Upper lobe of right lung (tissue), 1 donor: Measurements from ENCODE around the gene ANXA1. TPM values are rescaled to one million over a fixed set of nuclear protein-coding genes. Genes with fewer than 3 reads are reported as not detected.

Experiments
- ATAC-seq: fragments of 200-7000 bp; cut with Tn5 transposase; one replicate; pipeline ENCODE4 v1.9.1; 2020; ENCODE audit warnings: mild to moderate bottlenecking, moderate library complexity
- DNase-seq: peaks from one replicate; pipeline ENCODE4 v3.0.0-alpha.2; 2020
- H3K27ac ChIP-seq: fragments of 200-600 bp; one replicate; pipeline ENCODE4 v1.8.0; 2022
- H3K27me3 ChIP-seq: fragments of 200-600 bp; one replicate; pipeline ENCODE4 v1.8.0; 2022; ENCODE audit warnings: mild to moderate bottlenecking
- H3K36me3 ChIP-seq: fragments of 200-600 bp; one replicate; pipeline ENCODE4 v1.8.0; 2022
- H3K4me1 ChIP-seq: fragments of 200-600 bp; one replicate; pipeline ENCODE4 v1.8.0; 2022
- H3K4me3 ChIP-seq: fragments of 200-600 bp; one replicate; pipeline ENCODE4 v1.8.0; 2022; ENCODE audit warnings: mild to moderate bottlenecking
- H3K9me3 ChIP-seq: fragments of 200-600 bp; one replicate; pipeline ENCODE4 v1.8.0; 2022
- intact Hi-C: fragments of 100-400 bp; cut with DNase I; formaldehyde crosslinking; loops from one replicate; pipeline ENCODE4 v1.11.0; 2022
- total RNA-seq: library from RNA; stranded (reverse); fragmentation: NEBNext Ultra II Directional; extraction: Animal tissue kit (Norgen Biotek cat#: 25700); gene quantifications from one replicate; pipeline ENCODE4 v1.2.1, GENCODE V29; 2021
- TF ChIP-seq, protein P1 (sequence below): fragments of 200-600 bp; IDR thresholded peaks from one replicate; pipeline ENCODE4 v1.8.0; 2022; ENCODE audit warnings: antibody characterized with exemption
- donor health status: DM: no; HTN: yes; CAD: no; lungs with severe emphysema.

ANXA1 gene
- total RNA-seq, 1 donor from 2014 or later, result 314 TPM

DNA sequence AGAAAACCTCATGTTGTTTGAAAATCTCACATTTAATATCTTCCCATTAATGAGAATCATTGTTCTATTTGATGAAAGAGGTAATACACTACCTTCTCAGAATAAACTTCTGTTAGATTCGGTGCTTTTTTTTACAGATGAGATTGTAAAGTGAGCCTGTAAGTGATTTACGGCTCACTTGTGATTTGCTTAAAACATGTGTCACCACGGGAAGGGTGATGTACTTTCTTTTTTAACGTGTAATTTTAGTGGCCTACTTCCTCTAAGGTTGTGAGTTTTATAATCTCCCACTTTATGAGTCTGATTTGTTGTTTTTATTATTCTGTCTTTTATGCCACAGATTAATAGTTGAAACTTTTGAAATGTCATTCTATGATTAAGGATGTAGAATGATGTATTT is 15.9 kb downstream of the ANXA1 start:
- intact Hi-C loops, result no loop called here
- H3K4me1 ChIP-seq, result no peaks in the 10 kb centered on the region
- DNase-seq (no peak), ATAC-seq (no peak)
- no peak overlapping the region for H3K4me3 ChIP-seq
- peaks cover 84% of the 10 kb centered on the region for H3K36me3 ChIP-seq
- TF ChIP-seq, protein P1, sequence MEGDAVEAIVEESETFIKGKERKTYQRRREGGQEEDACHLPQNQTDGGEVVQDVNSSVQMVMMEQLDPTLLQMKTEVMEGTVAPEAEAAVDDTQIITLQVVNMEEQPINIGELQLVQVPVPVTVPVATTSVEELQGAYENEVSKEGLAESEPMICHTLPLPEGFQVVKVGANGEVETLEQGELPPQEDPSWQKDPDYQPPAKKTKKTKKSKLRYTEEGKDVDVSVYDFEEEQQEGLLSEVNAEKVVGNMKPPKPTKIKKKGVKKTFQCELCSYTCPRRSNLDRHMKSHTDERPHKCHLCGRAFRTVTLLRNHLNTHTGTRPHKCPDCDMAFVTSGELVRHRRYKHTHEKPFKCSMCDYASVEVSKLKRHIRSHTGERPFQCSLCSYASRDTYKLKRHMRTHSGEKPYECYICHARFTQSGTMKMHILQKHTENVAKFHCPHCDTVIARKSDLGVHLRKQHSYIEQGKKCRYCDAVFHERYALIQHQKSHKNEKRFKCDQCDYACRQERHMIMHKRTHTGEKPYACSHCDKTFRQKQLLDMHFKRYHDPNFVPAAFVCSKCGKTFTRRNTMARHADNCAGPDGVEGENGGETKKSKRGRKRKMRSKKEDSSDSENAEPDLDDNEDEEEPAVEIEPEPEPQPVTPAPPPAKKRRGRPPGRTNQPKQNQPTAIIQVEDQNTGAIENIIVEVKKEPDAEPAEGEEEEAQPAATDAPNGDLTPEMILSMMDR, result no peak
- no peaks in the 10 kb centered on the region for H3K27me3 ChIP-seq
- H3K9me3 ChIP-seq, result no peaks in the 10 kb centered on the region
- H3K27ac ChIP-seq, result no peak overlapping the region

DNA sequence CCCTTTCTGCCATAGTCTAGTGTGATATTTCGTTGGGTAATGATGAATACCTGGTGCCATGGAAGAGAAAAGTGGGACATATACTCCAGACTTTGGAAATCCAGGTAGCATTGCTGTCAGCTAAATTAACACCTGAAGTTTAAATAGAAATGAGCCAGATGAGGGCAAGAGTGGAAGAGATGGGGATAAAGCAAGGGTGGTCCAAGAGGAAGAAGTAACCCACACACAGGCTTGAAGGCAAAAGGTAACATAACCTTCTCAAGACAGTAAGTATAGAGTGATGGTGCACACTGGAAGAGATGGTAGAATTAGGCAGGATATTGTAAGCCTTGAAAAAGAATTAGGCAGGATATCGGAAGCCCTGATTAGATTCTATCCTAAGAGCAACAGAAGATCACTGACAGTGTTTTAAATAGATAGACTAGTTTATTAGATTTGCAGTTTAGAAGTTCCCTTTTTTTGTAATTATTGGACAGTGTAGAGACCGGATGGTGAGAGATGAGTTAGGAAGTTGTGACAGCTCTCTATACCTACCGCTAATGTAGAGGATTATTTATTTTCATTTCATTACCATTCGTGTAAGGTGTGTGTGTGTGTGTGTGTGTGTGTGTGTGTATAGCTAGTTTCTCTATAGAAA is 16.8 kb downstream of the ANXA1 start:
- H3K27ac ChIP-seq, result no peak overlapping the region
- H3K36me3 ChIP-seq, result peaks cover 76% of the 10 kb centered on the region
- no peaks in the 10 kb centered on the region for H3K9me3 ChIP-seq
- no peaks in the 10 kb centered on the region for H3K27me3 ChIP-seq
- no peak overlapping the region for H3K4me3 ChIP-seq
- H3K4me1 ChIP-seq, result no peaks in the 10 kb centered on the region
- no peak for ATAC-seq
- intact Hi-C loops, result no loop called here
- no peak for DNase-seq
- TF ChIP-seq, protein P1, result no peak

DNA sequence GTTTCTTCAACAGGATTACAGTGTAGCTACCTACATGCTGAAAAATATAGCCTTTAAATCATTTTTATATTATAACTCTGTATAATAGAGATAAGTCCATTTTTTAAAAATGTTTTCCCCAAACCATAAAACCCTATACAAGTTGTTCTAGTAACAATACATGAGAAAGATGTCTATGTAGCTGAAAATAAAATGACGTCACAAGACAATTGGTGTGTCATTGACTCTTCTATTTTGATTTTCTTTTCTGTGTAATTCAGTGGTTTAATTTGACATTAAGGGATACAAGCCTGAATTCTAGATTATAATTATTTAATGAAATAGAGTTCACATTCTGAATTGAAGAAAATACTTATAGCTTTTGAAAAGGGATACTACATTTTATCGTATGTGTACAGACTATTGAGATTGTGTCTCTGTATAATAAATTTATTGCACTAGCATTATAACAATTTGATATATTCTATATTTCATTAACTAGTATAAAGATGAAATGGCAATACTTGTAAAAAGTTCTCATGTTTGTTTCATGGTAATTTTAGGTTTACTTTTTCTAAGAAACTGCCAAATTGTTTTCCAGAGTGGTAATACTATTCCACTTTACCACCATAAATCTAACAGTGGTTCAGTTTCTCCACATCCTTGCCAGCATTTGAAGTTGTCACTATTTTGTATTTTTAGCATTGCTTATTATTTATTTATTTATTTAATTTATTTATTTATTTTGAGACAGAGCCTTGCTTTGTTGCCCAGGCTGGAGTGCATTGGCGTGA is 18.7 kb downstream of the ANXA1 start:
- Histone ChIP-seq H3K36me3 (peaks cover 57% of the 10 kb centered on the region), H3K27ac (no peak overlapping the region), H3K27me3 (no peaks in the 10 kb centered on the region), H3K4me3 (no peak overlapping the region), H3K4me1 (no peaks in the 10 kb centered on the region), H3K9me3 (no peaks in the 10 kb centered on the region)
- DNase-seq (no peak), ATAC-seq (no peak)
- intact Hi-C loops, result no loop called here
- TF ChIP-seq, protein P1, result no peak

DNA sequence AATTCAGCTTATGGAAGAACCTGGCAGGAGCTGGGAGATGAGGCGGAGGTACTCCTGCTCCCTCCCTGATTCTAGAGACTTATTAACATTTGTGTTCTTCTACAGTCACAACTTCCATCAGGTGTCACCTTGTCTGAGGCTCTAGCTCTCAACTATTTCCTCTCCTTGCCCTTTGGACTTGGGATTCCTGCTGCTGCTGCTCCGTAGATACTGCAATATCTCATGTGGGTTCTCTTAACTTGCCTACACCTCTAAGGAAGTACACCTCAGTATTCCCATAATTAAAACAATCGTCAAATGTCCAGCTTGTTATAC is 21.2 kb downstream of the ANXA1 start:
- DNase-seq, result no peak
- intact Hi-C loops, result no loop called here
- no peak overlapping the region for H3K27ac ChIP-seq
- no peak overlapping the region for H3K4me3 ChIP-seq
- H3K4me1 ChIP-seq, result no peaks in the 10 kb centered on the region
- TF ChIP-seq, protein P1, result no peak
- no peaks in the 10 kb centered on the region for H3K9me3 ChIP-seq
- ATAC-seq, result no peak
- peaks cover 32% of the 10 kb centered on the region for H3K36me3 ChIP-seq
- no peaks in the 10 kb centered on the region for H3K27me3 ChIP-seq

DNA sequence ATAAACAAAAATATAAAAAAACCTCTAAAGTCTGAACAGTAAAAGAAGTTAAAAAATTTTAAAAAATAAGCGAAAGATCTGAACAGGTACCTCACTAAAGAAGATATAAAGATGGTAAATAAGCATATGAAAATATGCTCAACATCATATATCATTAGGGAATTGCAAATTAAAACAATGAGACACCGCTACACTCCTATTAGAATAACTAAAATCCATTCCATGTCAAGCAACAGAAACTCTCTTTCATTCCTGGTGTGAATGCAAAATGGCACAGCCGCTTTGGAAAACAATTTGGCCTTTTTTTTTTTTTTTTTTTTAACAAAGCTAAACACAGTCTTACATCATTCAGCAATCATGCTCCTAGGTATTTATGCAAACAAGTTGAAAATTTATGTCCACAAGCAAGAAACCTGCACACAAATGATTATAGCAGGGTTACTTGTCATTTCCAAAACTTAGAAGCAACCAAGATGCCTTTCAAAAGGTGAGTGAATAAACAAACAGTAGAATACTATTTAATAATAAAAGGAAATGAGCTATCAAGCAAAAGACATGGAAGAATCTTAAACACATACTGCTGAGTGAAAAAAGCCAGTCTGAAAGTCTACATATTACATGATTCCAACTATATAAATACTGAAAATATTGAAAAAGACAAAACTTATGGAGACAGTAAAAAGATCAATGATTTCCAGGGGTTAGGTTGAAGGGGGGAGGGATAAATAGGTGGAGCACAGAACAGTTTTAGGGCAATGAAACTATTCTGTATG is 22.1 kb downstream of the ANXA1 start:
- DNase-seq, result no peak
- H3K27ac ChIP-seq, result no peak overlapping the region
- H3K36me3 ChIP-seq, result peaks cover 24% of the 10 kb centered on the region
- ATAC-seq, result no peak
- H3K27me3 ChIP-seq, result no peaks in the 10 kb centered on the region
- H3K9me3 ChIP-seq, result no peaks in the 10 kb centered on the region
- no peak overlapping the region for H3K4me3 ChIP-seq
- intact Hi-C loops, result no loop called here
- TF ChIP-seq, protein P1, result no peak
- H3K4me1 ChIP-seq, result no peaks in the 10 kb centered on the region
